Prostate gland (tissue), 1 donor: ENCODE measurements around the gene AXDND1.

Experiments
- POLR2A ChIP-seq: fragments of 450-650 bp; IDR thresholded peaks from one replicate; pipeline ENCODE4 v1.6.1; 2016; ENCODE audit warnings: antibody characterized with exemption, mild to moderate bottlenecking
- POLR2AphosphoS5 ChIP-seq: sonication (generic); formaldehyde crosslinking; IDR thresholded peaks from one replicate; pipeline ENCODE4 v1.6.1; 2017; ENCODE audit warnings: antibody characterized with exemption

GRCh38 chr1:179425186-179425585 is 59.4 kb downstream of the AXDND1 start:
- TF ChIP-seq POLR2A = no peak
- TF ChIP-seq POLR2AphosphoS5 = no peak
